HepG2 (cell line): Measurements from ENCODE around the gene CDC14B. TPM values are rescaled to one million over a fixed set of nuclear protein-coding genes. Genes with fewer than 3 reads are reported as not detected.

Experiments
- ATAC-seq: fragments of 200-7000 bp; cut with Tn5 transposase; 3 replicates; pipeline ENCODE4 v1.9.1; 2020; ENCODE audit warnings: mild to moderate bottlenecking, moderate library complexity
- BruUV-seq: library from RNA; stranded (reverse); fragments of 400-500 nt; replicated peaks from 2 replicates; lab custom pipeline; 2021; lab: Mats Ljungman, UMichigan
- CTCF ChIA-PET: fragments of 300-600 bp; formaldehyde crosslinking; extraction: SDS; loops from one replicate; lab custom pipeline; 2021; ENCODE audit warnings: low total read pairs, inconsistent platforms, low intra/inter-chr PET ratio; lab: Yijun Ruan, JAX
- POLR2A ChIA-PET: fragments of 350-600 bp; sonication (Branson Sonifier 250); formaldehyde crosslinking; loops from one replicate; lab custom pipeline; 2020; ENCODE audit warnings: antibody characterized with exemption, inconsistent platforms; lab: Yijun Ruan, JAX
- DNase-seq: peaks from one replicate; pipeline ENCODE4 v3.0.0-alpha.2; 2015; ENCODE audit warnings: low spot score
- FAIRE-seq: peaks from 3 replicates; lab custom pipeline; 2011; peaks lifted over from hg19 to GRCh38; lab: Jason Lieb, UNC
- H2AFZ ChIP-seq: one replicate; pipeline ENCODE4 v1.6.1; 2011; ENCODE audit warnings: low read length, inconsistent platforms
- H3K27ac ChIP-seq: fragments of 300-600 bp; 3 replicates; pipeline ENCODE4 v1.8.0; 2011; ENCODE audit warnings: mixed run types, mild to moderate bottlenecking, mixed read lengths, low read length, inconsistent platforms; ENCODE audit not compliant: insufficient read depth; ENCODE audit errors: extremely low read length
- H3K27me3 ChIP-seq, 2 experiments: fragments of 200-600 bp in 1 of 2; 2 replicates in 1 of 2; 3 replicates in 1 of 2; pipeline versions ENCODE4 v1.6.0 to v1.8.0; 2011; ENCODE audit warnings: low read length in 2 of 2, mild to moderate bottlenecking in 2 of 2, moderate library complexity in 2 of 2, inconsistent platforms in 1 of 2; ENCODE audit not compliant: insufficient read depth in 2 of 2, control insufficient read depth in 1 of 2
- H3K36me3 ChIP-seq, 2 experiments: fragments of 200-600 bp in 1 of 2; replicated peaks in 1 of 2; 2 replicates in 1 of 2; 3 replicates in 1 of 2; pipeline versions ENCODE4 v1.5.1 to v1.8.0; 2011; ENCODE audit warnings: low read length in 2 of 2, inconsistent platforms in 1 of 2; ENCODE audit not compliant: insufficient read depth in 2 of 2, control insufficient read depth in 1 of 2
- H3K4me1 ChIP-seq: 2 replicates; pipeline ENCODE4 v1.5.1; 2012; ENCODE audit warnings: low read length, inconsistent platforms; ENCODE audit not compliant: insufficient read depth
- H3K4me2 ChIP-seq: 2 replicates; pipeline ENCODE4 v1.6.0; 2011; ENCODE audit warnings: low read depth, low read length, inconsistent platforms
- H3K4me3 ChIP-seq, 3 experiments: fragments of 200-600 bp in 1 of 3; sonication (generic), shearing (Covaris generic) in 1 of 3; replicated peaks in 1 of 3; 2 replicates each; pipeline ENCODE4 v1.5.1; 2011 to 2016; ENCODE audit warnings: low read length in 3 of 3, inconsistent platforms in 2 of 3, low read depth in 2 of 3, mild to moderate bottlenecking in 2 of 3, control low read depth in 1 of 3, mixed read lengths in 1 of 3; ENCODE audit not compliant: insufficient read depth in 1 of 3
- H3K79me2 ChIP-seq: one replicate; pipeline ENCODE4 v1.6.1; 2011; ENCODE audit warnings: low read length, inconsistent platforms; ENCODE audit not compliant: insufficient read depth
- H3K9ac ChIP-seq: 2 replicates; pipeline ENCODE4 v1.6.0; 2011; ENCODE audit warnings: mild to moderate bottlenecking, low read depth, low read length, inconsistent platforms; ENCODE audit not compliant: insufficient read depth
- H3K9me3 ChIP-seq: 2 replicates; pipeline ENCODE4 v1.5.1; 2012; ENCODE audit warnings: mild to moderate bottlenecking, low read length
- H4K20me1 ChIP-seq: 2 replicates; pipeline ENCODE4 v1.6.0; 2011; ENCODE audit warnings: inconsistent platforms, mild to moderate bottlenecking, low read length, moderate library complexity; ENCODE audit not compliant: insufficient read depth
- AHR ChIP-seq: IDR thresholded peaks from 2 replicates; pipeline ENCODE4 v1.6.1; 2018; ENCODE audit warnings: missing genetic modification reagents, missing compliant biosample characterization
- ZBTB38 ChIP-seq: sonication (generic); formaldehyde crosslinking; IDR thresholded peaks from 2 replicates; pipeline ENCODE4 v1.5.1; 2020; ENCODE audit warnings: mild to moderate bottlenecking, missing genetic modification reagents
- ZNF687 ChIP-seq: sonication (generic); formaldehyde crosslinking; IDR thresholded peaks from 2 replicates; pipeline ENCODE4 v1.5.1; 2020; ENCODE audit warnings: mild to moderate bottlenecking, missing genetic modification reagents, moderate library complexity
- WGBS: methylation state at CpG from one replicate; pipeline ENCODE4 v1.1.6; 2017; ENCODE audit warnings: low lambda C conversion rate; 5-methylcytosine and 5-hydroxymethylcytosine counted together
- in situ Hi-C: cut with HindIII; loops from 2 replicates; pipeline ENCODE4 v1.10.0; 2017; ENCODE audit warnings: low pct_unique_long_range_greater_than_20kb; ENCODE audit not compliant: extremely low pct_ligation_motif_present
- intact Hi-C: fragments of 100-400 bp; cut with micrococcal nuclease; formaldehyde crosslinking; loops from one replicate; pipeline ENCODE4 v1.10.0; 2022; ENCODE audit not compliant: unreplicated experiment
- polyA plus RNA-seq, 8 experiments: library from polyadenylated mRNA; depleted of rRNA in 3 of 8; stranded (reverse) in 7 of 8; unstranded in 1 of 8; fragments of >200 nt; fragmentation: Illumina TruSeq in 4 of 8; extraction: Trizol in 4 of 8; gene quantifications; 2 replicates each; pipeline versions ENCODE4 v1.2.1 to v1.2.3, GENCODE V29; 2011 to 2016; ENCODE audit warnings: low read depth in 4 of 8, missing spikeins in 1 of 8, mixed read lengths in 1 of 8; ENCODE audit not compliant: insufficient read depth in 1 of 8
- total RNA-seq, 5 experiments: library from RNA; depleted of rRNA; stranded (reverse); fragments of >200 nt; fragmentation: Illumina TruSeq; extraction: Trizol; gene quantifications; 2 replicates each; pipeline ENCODE4 v1.2.3, GENCODE V29; 2016; ENCODE audit warnings: low read depth in 1 of 5
- TF ChIP-seq, protein P1 (sequence below): sonication (generic); formaldehyde crosslinking; IDR thresholded peaks from 2 replicates; pipeline ENCODE4 v1.9.0; 2022; ENCODE audit warnings: missing genetic modification reagents, mild to moderate bottlenecking, borderline replicate concordance

Gene CDC14B
- total and polyA plus RNA-seq, 2 of the 13 experiments (the other 11 are each of a cell fraction or from before 2014, with no cell fraction given): 25.8 to 33.3 TPM

DNA sequence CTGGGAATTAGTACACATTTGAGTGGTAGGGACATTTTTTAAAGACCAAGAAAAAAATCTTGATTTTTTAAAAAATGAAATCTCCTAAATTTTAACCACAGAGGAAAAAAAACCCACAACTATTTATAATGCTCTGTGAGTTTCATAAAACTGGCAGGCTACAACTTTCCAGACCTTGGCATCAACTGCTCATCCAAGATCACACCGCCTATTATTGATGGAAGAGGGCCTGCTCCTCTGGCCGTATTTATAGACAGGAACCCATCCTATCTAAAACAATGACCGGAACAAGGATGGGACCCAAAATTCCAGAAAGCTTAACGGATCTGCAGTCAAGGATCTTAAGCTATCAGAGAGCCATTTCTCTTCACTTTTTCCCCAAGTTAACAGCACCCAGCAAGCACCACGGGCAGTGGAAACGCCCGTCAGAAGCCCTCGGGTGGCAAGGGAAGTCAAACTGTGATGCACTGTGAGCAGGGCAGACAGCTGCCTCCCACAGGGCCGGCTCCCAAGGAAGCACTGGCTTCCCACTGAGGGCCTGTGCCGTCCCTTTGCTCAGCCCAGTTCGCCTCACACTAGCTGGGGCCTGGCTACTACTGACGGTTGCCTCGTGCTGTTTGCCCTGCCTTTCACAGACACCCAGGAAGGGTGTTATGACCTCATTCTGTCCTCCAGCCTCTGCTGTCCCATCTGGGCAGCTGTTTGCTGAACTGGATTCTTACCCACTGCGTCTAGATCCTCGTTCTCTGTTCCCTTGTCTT, 62.8 kb downstream of the CDC14B start:
- Histone ChIP-seq H3K4me1 (peaks cover 62% of the 10 kb centered on the region), H3K27me3 (no peaks in the 10 kb centered on the region), H3K9ac (no peak overlapping the region), H3K4me2 (no peak overlapping the region), H3K27ac (no peak overlapping the region), H3K36me3 (peaks cover 0 to 6% of the 10 kb centered on the region in 2 experiments; a peak in 1 of 5 replicates), H3K79me2 (peaks cover 7% of the 10 kb centered on the region), H3K4me3 (no peak overlapping the region), H4K20me1 (no peaks in the 10 kb centered on the region), H3K9me3 (no peaks in the 10 kb centered on the region), H2AFZ (no peak overlapping the region)
- POLR2A ChIA-PET: interaction anchor here (3.7 kb wide), 1 partner anchor 10 kb away, joined by 19 read pairs; no protein-coding TSS in a partner anchor
- intact Hi-C loops: no loop called here
- no TSS peak for BruUV-seq
- WGBS: 91% methylated on average over 15 of the region's 15 CpGs
- CTCF ChIA-PET: no interaction called here
- FAIRE-seq (no peak), DNase-seq (no peak), ATAC-seq (no peak)
- in situ Hi-C loops: no loop called here
- TF ChIP-seq AHR (CRISPR knock-in tag) (no peak), ZNF687 (peak; percentile 47; the same call in 1 of the 2 replicates), ZBTB38 (CRISPR knock-in tag) (peak; percentile 82)
- TF ChIP-seq, protein P1, sequence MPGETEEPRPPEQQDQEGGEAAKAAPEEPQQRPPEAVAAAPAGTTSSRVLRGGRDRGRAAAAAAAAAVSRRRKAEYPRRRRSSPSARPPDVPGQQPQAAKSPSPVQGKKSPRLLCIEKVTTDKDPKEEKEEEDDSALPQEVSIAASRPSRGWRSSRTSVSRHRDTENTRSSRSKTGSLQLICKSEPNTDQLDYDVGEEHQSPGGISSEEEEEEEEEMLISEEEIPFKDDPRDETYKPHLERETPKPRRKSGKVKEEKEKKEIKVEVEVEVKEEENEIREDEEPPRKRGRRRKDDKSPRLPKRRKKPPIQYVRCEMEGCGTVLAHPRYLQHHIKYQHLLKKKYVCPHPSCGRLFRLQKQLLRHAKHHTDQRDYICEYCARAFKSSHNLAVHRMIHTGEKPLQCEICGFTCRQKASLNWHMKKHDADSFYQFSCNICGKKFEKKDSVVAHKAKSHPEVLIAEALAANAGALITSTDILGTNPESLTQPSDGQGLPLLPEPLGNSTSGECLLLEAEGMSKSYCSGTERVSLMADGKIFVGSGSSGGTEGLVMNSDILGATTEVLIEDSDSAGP (CRISPR knock-in tag): no peak
